ENCODE data around the gene STAM.
"Not testable (repeated sequence)": the region's sequence is repeated elsewhere in the genome, so short reads cannot be mapped to it uniquely, and the experiment has no call there.

The STAM gene

GRCh38 chr10:17626656-17627055, 17.3 kb upstream of the STAM start:
- Histone ChIP-seq H2AFZ (ENCODE audit: low read length) (no peak overlapping the region), H3K4me2 (ENCODE audit: low read depth, low read length) (no peak overlapping the region), H3K27me3 (replicated peaks; ENCODE audit: insufficient read depth, low read length) (no peaks in the 10 kb centered on the region), H3K79me2 (ENCODE audit: low read length) (no peaks in the 10 kb centered on the region), H3K27ac (ENCODE audit: low read length) (no peak overlapping the region), H4K20me1 (ENCODE audit: insufficient read depth, low read length) (no peaks in the 10 kb centered on the region), H3K36me3 (replicated peaks; ENCODE audit: insufficient read depth, low read length) (no peaks in the 10 kb centered on the region), H3K4me3 (ENCODE audit: low read length) (no peak overlapping the region), H3K9me3 (replicated peaks; ENCODE audit: insufficient read depth, low read length) (no peaks in the 10 kb centered on the region), H3K9ac (ENCODE audit: low read length) (no peak overlapping the region), H3K4me1 (ENCODE audit: low read length) (no peaks in the 10 kb centered on the region), H3F3A (ENCODE audit: insufficient read depth, low read length) (no peaks in the 10 kb centered on the region), H3K9me2 (replicated peaks; ENCODE audit: insufficient read depth, low read length) (no peaks in the 10 kb centered on the region)
- no peak for TF ChIP-seq EZH2 (optimal IDR thresholded peaks at IDR 0.05; ENCODE audit: low read depth, low read length)
- TF ChIP-seq EZH2phosphoT487 (IDR thresholded peaks at IDR 0.05; ENCODE audit: low read length), result no peak
- no peak for TF ChIP-seq CTCF (IDR thresholded peaks at IDR 0.05; ENCODE audit: low read length)
- DNase-seq, result no peak

GRCh38 chr10:17632590-17632989, 11.4 kb upstream of the STAM start:
- not testable (repeated sequence) for H3K4me3 ChIP-seq (ENCODE audit: low read length); H2AFZ ChIP-seq (ENCODE audit: low read length); H3F3A ChIP-seq (ENCODE audit: insufficient read depth, low read length); H3K27me3 ChIP-seq (replicated peaks; ENCODE audit: insufficient read depth, low read length); H3K9ac ChIP-seq (ENCODE audit: low read length); H3K79me2 ChIP-seq (ENCODE audit: low read length); H3K9me3 ChIP-seq (replicated peaks; ENCODE audit: insufficient read depth, low read length); H3K4me2 ChIP-seq (ENCODE audit: low read depth, low read length); H3K36me3 ChIP-seq (replicated peaks; ENCODE audit: insufficient read depth, low read length); H3K27ac ChIP-seq (ENCODE audit: low read length); H3K9me2 ChIP-seq (replicated peaks; ENCODE audit: insufficient read depth, low read length); H3K4me1 ChIP-seq (ENCODE audit: low read length); H4K20me1 ChIP-seq (ENCODE audit: insufficient read depth, low read length); DNase-seq

DNA sequence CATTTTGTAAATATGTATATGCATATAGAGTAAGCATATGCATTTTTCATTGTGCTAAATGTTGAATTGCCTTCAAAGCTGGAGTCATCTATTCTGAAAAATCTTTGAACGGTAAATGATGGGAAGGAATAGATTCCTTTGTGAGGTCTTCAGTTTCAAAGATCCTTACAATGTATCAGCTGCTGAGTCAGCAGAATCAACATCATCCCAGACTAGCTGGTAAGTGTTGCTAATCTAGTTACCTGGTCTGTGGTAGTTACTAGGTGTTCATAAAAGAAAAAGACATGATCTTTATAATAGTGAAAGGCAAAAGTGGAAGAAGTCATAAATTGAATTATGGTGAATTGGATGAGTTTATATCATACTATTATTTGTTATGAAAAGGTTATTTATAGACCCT, 10.6 kb upstream of the STAM start:
- no peak overlapping the region for H3K4me2 ChIP-seq (ENCODE audit: low read depth, low read length)

GRCh38 chr10:17637869-17638268, 6.1 kb upstream of the STAM start:
- Histone ChIP-seq H3K27me3 (replicated peaks; ENCODE audit: insufficient read depth, low read length) (no peaks in the 10 kb centered on the region), H3K4me2 (ENCODE audit: low read depth, low read length) (no peak overlapping the region), H3K9me3 (replicated peaks; ENCODE audit: insufficient read depth, low read length) (no peaks in the 10 kb centered on the region), H2AFZ (ENCODE audit: low read length) (no peak overlapping the region), H3K4me1 (ENCODE audit: low read length) (no peaks in the 10 kb centered on the region), H3K36me3 (replicated peaks; ENCODE audit: insufficient read depth, low read length) (no peaks in the 10 kb centered on the region), H3K79me2 (ENCODE audit: low read length) (peaks cover 6% of the 10 kb centered on the region), H3F3A (ENCODE audit: insufficient read depth, low read length) (no peaks in the 10 kb centered on the region), H3K9me2 (replicated peaks; ENCODE audit: insufficient read depth, low read length) (no peaks in the 10 kb centered on the region), H3K9ac (ENCODE audit: low read length) (no peak overlapping the region), H3K27ac (ENCODE audit: low read length) (no peak overlapping the region), H4K20me1 (ENCODE audit: insufficient read depth, low read length) (no peaks in the 10 kb centered on the region), H3K4me3 (ENCODE audit: low read length) (no peak overlapping the region)
- TF ChIP-seq EZH2 (optimal IDR thresholded peaks at IDR 0.05; ENCODE audit: low read depth, low read length) (no peak), CTCF (IDR thresholded peaks at IDR 0.05; ENCODE audit: low read length) (no peak), EZH2phosphoT487 (IDR thresholded peaks at IDR 0.05; ENCODE audit: low read length) (no peak)
- no peak for DNase-seq

More for the DNA sequence above, 10.6 kb upstream of the STAM start:
- no peak overlapping the region for H3K9ac ChIP-seq (ENCODE audit: low read length)
- DNase-seq, result no peak
- no peaks in the 10 kb centered on the region for H3K27me3 ChIP-seq (replicated peaks; ENCODE audit: insufficient read depth, low read length)
- no peak overlapping the region for H2AFZ ChIP-seq (ENCODE audit: low read length)
- no peak overlapping the region for H3K27ac ChIP-seq (ENCODE audit: low read length)
- H3K4me3 ChIP-seq (ENCODE audit: low read length), result no peak overlapping the region
- H3F3A ChIP-seq (ENCODE audit: insufficient read depth, low read length), result no peaks in the 10 kb centered on the region
- TF ChIP-seq CTCF (IDR thresholded peaks at IDR 0.05; ENCODE audit: low read length), result no peak
- TF ChIP-seq EZH2 (optimal IDR thresholded peaks at IDR 0.05; ENCODE audit: low read depth, low read length), result no peak
- no peak for TF ChIP-seq EZH2phosphoT487 (IDR thresholded peaks at IDR 0.05; ENCODE audit: low read length)
- no peaks in the 10 kb centered on the region for H4K20me1 ChIP-seq (ENCODE audit: insufficient read depth, low read length)
- H3K4me1 ChIP-seq (ENCODE audit: low read length), result no peaks in the 10 kb centered on the region
- H3K36me3 ChIP-seq (replicated peaks; ENCODE audit: insufficient read depth, low read length), result no peaks in the 10 kb centered on the region
- H3K9me2 ChIP-seq (replicated peaks; ENCODE audit: insufficient read depth, low read length), result no peaks in the 10 kb centered on the region
- no peaks in the 10 kb centered on the region for H3K79me2 ChIP-seq (ENCODE audit: low read length)
- no peaks in the 10 kb centered on the region for H3K9me3 ChIP-seq (replicated peaks; ENCODE audit: insufficient read depth, low read length)

Measured in MM.1S (cell line).